Liver (tissue), 3 donors: Measurements from ENCODE around the gene CCDC85A.

Experiments used
- EGR1 ChIP-seq, 2 donors: IDR thresholded peaks; 2 replicates each; pipeline ENCODE4 v1.6.1; 2016 to 2018; ENCODE audit warnings: antibody characterized with exemption in 2 of 2, low read depth in 2 of 2
- FOXA1 ChIP-seq: IDR thresholded peaks from 2 replicates; pipeline ENCODE4 v1.6.1; 2016; ENCODE audit warnings: antibody characterized with exemption
- GABPA ChIP-seq, 2 donors: IDR thresholded peaks in 1 of 2; conservative IDR thresholded peaks in 1 of 2; 2 replicates each; pipeline ENCODE4 v1.6.1; 2016; ENCODE audit warnings: antibody characterized with exemption in 2 of 2, mild to moderate bottlenecking in 1 of 2, moderate library complexity in 1 of 2
- HNF4A ChIP-seq, 2 donors: conservative IDR thresholded peaks; 2 replicates each; pipeline ENCODE4 v1.6.1; 2016; ENCODE audit warnings: antibody characterized with exemption in 2 of 2, mild to moderate bottlenecking in 2 of 2
- HNF4G ChIP-seq: IDR thresholded peaks from 2 replicates; pipeline ENCODE4 v1.6.1; 2016; ENCODE audit warnings: antibody characterized with exemption
- JUND ChIP-seq, 2 donors: IDR thresholded peaks; 2 replicates each; pipeline ENCODE4 v1.6.1; 2016; ENCODE audit warnings: antibody characterized with exemption in 2 of 2
- RAD21 ChIP-seq, 2 donors: IDR thresholded peaks; 2 replicates each; pipeline ENCODE4 v1.6.1; 2016; ENCODE audit warnings: antibody characterized with exemption in 2 of 2, mild to moderate bottlenecking in 2 of 2
- SP1 ChIP-seq: IDR thresholded peaks from 2 replicates; pipeline ENCODE4 v1.6.1; 2018; ENCODE audit warnings: antibody characterized with exemption, mild to moderate bottlenecking
- TF ChIP-seq, protein P1 (sequence below): fragments of 150-350 bp; IDR thresholded peaks from 2 replicates; pipeline ENCODE4 v1.5.1; 2017; ENCODE audit warnings: improper control_type of control experiment, low read depth, low read length; ENCODE audit not compliant: missing input control
- TF ChIP-seq, protein P2 (sequence below): IDR thresholded peaks from 2 replicates; pipeline ENCODE4 v1.6.1; 2016; ENCODE audit warnings: antibody characterized with exemption, mild to moderate bottlenecking
- TF ChIP-seq, protein P3 (sequence below): IDR thresholded peaks from 2 replicates; pipeline ENCODE4 v1.6.1; 2016; ENCODE audit warnings: antibody characterized with exemption
- TF ChIP-seq, protein P4 (sequence below): IDR thresholded peaks from 2 replicates; pipeline ENCODE4 v1.6.1; 2016; ENCODE audit warnings: antibody characterized with exemption
- donor health status: healthy.
- donor health status: healthy.

DNA sequence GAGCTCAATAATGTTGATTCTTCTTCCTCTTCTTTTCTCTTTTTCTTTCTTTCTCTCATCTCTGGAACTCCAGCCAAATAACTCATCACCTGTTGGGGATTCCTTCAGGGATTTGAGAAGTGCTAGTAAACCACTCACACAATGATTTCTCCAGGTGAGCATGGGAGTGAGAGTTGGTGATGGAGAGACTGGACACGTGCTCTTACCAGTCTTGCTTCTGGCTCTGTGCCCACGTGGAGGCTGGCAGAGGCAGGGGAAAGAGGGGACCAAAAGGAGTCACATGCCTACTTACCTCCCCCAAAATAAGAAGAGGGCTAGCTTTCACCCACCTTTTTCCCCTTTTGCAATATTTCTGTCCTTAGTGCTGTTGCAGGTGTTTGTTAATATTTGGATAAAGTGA is 28.6 kb upstream of the CCDC85A start:
- TF ChIP-seq RAD21 (IDR thresholded peaks at IDR 0.05) (no peak), EGR1 (IDR thresholded peaks at IDR 0.05; ENCODE audit: low read depth in 2 of 2) (no peak), JUND (IDR thresholded peaks at IDR 0.05) (no peak), GABPA (IDR thresholded peaks at IDR 0.05 in 1 of 2, conservative IDR thresholded peaks at IDR 0.05 in 1 of 2) (no peak), HNF4G (no peak), HNF4A (conservative IDR thresholded peaks at IDR 0.05) (no peak), FOXA1 (no peak), SP1 (no peak)
- TF ChIP-seq, protein P1, sequence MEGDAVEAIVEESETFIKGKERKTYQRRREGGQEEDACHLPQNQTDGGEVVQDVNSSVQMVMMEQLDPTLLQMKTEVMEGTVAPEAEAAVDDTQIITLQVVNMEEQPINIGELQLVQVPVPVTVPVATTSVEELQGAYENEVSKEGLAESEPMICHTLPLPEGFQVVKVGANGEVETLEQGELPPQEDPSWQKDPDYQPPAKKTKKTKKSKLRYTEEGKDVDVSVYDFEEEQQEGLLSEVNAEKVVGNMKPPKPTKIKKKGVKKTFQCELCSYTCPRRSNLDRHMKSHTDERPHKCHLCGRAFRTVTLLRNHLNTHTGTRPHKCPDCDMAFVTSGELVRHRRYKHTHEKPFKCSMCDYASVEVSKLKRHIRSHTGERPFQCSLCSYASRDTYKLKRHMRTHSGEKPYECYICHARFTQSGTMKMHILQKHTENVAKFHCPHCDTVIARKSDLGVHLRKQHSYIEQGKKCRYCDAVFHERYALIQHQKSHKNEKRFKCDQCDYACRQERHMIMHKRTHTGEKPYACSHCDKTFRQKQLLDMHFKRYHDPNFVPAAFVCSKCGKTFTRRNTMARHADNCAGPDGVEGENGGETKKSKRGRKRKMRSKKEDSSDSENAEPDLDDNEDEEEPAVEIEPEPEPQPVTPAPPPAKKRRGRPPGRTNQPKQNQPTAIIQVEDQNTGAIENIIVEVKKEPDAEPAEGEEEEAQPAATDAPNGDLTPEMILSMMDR, result no peak
- TF ChIP-seq, protein P2, sequence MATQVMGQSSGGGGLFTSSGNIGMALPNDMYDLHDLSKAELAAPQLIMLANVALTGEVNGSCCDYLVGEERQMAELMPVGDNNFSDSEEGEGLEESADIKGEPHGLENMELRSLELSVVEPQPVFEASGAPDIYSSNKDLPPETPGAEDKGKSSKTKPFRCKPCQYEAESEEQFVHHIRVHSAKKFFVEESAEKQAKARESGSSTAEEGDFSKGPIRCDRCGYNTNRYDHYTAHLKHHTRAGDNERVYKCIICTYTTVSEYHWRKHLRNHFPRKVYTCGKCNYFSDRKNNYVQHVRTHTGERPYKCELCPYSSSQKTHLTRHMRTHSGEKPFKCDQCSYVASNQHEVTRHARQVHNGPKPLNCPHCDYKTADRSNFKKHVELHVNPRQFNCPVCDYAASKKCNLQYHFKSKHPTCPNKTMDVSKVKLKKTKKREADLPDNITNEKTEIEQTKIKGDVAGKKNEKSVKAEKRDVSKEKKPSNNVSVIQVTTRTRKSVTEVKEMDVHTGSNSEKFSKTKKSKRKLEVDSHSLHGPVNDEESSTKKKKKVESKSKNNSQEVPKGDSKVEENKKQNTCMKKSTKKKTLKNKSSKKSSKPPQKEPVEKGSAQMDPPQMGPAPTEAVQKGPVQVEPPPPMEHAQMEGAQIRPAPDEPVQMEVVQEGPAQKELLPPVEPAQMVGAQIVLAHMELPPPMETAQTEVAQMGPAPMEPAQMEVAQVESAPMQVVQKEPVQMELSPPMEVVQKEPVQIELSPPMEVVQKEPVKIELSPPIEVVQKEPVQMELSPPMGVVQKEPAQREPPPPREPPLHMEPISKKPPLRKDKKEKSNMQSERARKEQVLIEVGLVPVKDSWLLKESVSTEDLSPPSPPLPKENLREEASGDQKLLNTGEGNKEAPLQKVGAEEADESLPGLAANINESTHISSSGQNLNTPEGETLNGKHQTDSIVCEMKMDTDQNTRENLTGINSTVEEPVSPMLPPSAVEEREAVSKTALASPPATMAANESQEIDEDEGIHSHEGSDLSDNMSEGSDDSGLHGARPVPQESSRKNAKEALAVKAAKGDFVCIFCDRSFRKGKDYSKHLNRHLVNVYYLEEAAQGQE, result no peak
- TF ChIP-seq, protein P3, sequence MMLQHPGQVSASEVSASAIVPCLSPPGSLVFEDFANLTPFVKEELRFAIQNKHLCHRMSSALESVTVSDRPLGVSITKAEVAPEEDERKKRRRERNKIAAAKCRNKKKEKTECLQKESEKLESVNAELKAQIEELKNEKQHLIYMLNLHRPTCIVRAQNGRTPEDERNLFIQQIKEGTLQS, result no peak
- TF ChIP-seq, protein P4, sequence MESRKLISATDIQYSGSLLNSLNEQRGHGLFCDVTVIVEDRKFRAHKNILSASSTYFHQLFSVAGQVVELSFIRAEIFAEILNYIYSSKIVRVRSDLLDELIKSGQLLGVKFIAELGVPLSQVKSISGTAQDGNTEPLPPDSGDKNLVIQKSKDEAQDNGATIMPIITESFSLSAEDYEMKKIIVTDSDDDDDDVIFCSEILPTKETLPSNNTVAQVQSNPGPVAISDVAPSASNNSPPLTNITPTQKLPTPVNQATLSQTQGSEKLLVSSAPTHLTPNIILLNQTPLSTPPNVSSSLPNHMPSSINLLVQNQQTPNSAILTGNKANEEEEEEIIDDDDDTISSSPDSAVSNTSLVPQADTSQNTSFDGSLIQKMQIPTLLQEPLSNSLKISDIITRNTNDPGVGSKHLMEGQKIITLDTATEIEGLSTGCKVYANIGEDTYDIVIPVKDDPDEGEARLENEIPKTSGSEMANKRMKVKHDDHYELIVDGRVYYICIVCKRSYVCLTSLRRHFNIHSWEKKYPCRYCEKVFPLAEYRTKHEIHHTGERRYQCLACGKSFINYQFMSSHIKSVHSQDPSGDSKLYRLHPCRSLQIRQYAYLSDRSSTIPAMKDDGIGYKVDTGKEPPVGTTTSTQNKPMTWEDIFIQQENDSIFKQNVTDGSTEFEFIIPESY, result no peak
